ENCODE measurements around the gene HOXA9.
A peak's percentile ranks its signal among the peaks of the same experiment; 100 is the strongest.

The HOXA9 gene

GRCh38 chr7:27124902-27125689, 40.2 kb downstream of the HOXA9 start:
- DNase-seq: no peak

GRCh38 chr7:27124096-27124901, 41.0 kb downstream of the HOXA9 start:
- DNase-seq: no peak

DNA sequence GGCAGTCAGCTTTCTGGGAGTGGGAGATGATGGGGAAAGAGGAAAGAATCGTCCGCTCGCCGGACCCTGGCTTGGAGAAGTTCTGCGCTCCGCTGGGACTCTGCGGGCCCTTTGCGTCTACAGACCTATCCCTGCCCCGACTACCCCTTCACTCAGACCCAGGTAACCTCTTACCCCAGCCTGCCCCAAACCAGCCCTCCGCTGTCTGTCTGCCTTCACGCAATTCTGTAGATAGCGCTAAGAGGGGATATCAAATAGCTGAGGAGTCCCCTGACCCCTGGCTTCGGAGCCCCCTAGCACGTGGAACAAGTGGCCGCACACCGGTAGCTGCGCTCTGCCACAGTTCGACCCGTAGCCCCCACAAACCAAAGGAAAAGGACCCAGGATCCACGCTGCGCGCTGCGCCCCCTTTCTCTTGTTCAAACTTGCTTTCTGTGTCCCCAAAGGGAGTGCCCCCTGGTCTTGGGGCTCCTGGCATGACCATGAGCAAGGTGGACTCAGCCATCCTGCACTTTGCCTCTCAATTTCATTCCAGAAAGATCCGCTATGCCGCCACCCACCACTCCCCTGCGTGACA, 41.8 kb downstream of the HOXA9 start:
- DNase-seq: no peak

- no peak for DNase-seq
Measured at GRCh38 chr7:27123007-27123476, 42.3 kb downstream of the HOXA9 start.

DNA sequence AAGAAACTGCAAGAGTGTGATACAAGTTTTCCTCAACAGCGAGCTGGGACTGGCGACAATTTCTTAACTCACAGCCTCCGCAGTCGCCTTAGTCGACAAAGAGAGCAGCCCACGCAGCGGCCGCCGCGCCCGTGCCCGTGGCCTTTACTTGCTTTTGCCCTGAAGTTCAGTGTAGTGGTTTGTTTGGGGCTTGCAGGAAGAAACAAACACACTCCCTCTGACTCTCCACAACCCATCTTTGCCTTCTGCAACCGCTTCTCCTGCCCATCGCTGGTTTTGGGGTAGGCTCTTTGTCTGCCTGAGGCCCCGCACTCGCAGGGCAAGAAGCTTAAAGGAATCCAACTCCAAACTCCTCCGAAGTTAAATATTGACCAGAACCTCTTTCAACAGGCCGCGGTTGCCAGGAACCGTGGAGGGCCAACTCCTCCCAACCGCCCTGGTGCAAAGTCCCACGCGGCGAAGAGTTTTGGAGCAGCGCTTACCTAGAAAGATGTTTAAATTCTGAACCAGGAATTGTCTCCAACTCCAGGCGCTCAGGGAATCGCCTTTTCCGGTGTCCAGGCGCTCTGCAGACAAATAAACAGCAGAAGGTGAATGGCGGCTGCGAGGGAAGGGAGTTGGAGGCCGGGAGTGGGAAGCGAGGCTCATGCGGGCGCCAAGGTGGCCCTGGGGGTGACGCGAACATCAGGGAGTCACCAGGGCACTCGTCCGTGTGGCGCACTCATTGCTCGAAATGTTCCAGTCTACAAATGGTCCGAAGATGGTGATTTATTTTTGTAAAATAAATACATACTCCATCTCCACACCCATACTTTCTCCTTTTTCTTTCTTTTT, 43.0 kb downstream of the HOXA9 start:
- no peak for DNase-seq

- peak; percentile 28 for DNase-seq
Measured at GRCh38 chr7:27121684-27122076, 43.7 kb downstream of the HOXA9 start.

- DNase-seq: no peak
Measured at GRCh38 chr7:27119412-27119911, 45.9 kb downstream of the HOXA9 start.

GRCh38 chr7:27118580-27118979, 46.8 kb downstream of the HOXA9 start:
- DNase-seq: no peak

- DNase-seq: no peak
Measured at GRCh38 chr7:27117887-27118491, 47.3 kb downstream of the HOXA9 start.

- DNase-seq: no peak
Measured at GRCh38 chr7:27116962-27117886, 48.1 kb downstream of the HOXA9 start.

- peak; percentile 52 for DNase-seq
Measured at GRCh38 chr7:27116031-27116961, 49.0 kb downstream of the HOXA9 start.

DNA sequence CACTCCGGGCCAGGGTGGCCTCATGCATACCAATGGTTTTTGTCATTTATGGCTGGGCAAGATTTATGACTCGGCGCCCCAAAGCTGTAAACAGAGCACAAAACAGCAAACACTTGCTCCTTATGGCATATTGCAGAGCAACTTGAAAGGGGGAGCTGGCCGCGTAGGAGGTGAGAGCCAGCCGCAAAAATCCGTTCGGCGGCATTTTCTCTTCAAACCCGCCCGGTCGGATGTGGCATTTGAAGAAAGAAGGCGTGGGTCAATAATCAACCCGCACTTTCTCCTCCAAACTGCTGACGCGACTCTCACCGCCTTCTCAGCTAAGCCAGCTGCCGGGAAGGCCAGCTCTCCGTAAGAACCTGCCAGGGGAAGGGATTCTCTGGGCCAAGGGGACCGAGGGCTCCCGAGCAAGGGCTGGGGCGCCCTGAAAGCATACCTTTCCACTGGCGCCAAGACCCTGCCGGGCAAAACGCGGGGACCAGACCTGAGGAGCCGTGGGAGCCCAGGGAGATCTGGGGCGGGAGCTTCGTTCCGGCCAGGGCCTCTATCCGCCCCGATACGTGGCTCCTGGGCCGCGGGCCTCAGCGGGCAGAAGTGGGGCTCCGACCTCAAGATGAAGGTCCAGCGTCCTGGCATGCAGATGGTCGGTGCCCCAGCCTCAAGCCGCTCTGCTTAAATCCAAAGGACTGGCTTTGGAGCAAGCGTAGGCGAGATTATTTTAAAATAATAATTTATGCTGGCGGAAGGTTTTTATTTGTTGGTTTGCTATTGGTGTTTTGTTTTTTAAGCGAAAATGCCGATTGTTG, 49.9 kb downstream of the HOXA9 start:
- peak; percentile 46 for DNase-seq

GRCh38 chr7:27114881-27115220, 50.5 kb downstream of the HOXA9 start:
- DNase-seq: no peak

GRCh38 chr7:27113991-27114769, 51.2 kb downstream of the HOXA9 start:
- DNase-seq: peak; percentile 93

- DNase-seq: peak; percentile 91
Measured at GRCh38 chr7:27112955-27113949, 52.1 kb downstream of the HOXA9 start.

Data from NCI-H69 (cell line).